Neural crest cell (in vitro differentiated cells): ENCODE results near the gene RGS11. TPM values are rescaled to one million over a fixed set of nuclear protein-coding genes. Genes with fewer than 3 reads are reported as not detected.

Experiments
- DNase-seq: peaks from one replicate; pipeline ENCODE4 v3.0.0; 2021; ENCODE audit warnings: low read depth, mixed read lengths, low spot score
- H3K27ac Mint-ChIP-seq: one replicate; pipeline ENCODE4 v1.8.0; 2021; ENCODE audit warnings: mild to moderate bottlenecking, mixed read lengths; ENCODE audit not compliant: unreplicated experiment
- H3K27me3 Mint-ChIP-seq: 2 replicates; pipeline ENCODE4 v1.8.0; 2021; ENCODE audit warnings: low read depth, mild to moderate bottlenecking, mixed read lengths
- H3K36me3 Mint-ChIP-seq: 2 replicates; pipeline ENCODE4 v1.8.0; 2021; ENCODE audit warnings: low read depth, mild to moderate bottlenecking, mixed read lengths
- H3K4me1 Mint-ChIP-seq: 2 replicates; pipeline ENCODE4 v1.8.0; 2021; ENCODE audit warnings: mixed read lengths
- H3K4me3 Mint-ChIP-seq: one replicate; pipeline ENCODE4 v1.8.0; 2021; ENCODE audit warnings: mild to moderate bottlenecking, mixed read lengths
- H3K9me3 Mint-ChIP-seq: 2 replicates; pipeline ENCODE4 v1.8.0; 2021; ENCODE audit warnings: mixed read lengths
- CTCF ChIP-seq: fragments of 200-600 bp; sonication (generic); conservative IDR thresholded peaks from 2 replicates; pipeline ENCODE4 v1.5.0; 2021; ENCODE audit warnings: antibody characterized with exemption, mild to moderate bottlenecking
- total RNA-seq: library from RNA; stranded (reverse); gene quantifications from 2 replicates; pipeline ENCODE4 v1.2.1, GENCODE V29; 2021

The RGS11 gene
- total RNA-seq, 1 donor from 2014 or later = 2.8 TPM

DNA sequence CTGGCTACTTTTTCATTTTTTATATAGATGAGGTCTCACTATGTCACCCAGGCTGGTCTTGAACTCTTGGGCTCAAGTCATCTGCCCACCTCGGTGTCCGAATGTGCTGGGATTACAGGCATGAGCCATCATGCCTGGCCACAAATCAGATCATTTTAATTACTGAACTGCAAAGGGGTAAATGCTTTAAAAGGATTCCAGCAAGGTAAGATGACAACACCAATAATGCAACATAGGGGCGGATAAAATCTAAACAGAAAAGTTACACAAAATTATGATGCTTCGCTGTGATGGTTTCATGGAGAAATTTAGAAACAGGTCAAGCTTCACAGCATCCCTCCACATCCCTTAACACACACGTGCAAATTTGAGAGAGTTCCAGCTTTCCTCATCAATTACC, 44.5 kb upstream of the RGS11 start:
- H3K27ac Mint-ChIP-seq = no peak overlapping the region

GRCh38 chr16:318628-319027, 42.9 kb upstream of the RGS11 start:
- TF ChIP-seq CTCF = peak; percentile 46
- Mint-ChIP-seq H3K36me3 (no peaks in the 10 kb centered on the region), H3K4me3 (no peak overlapping the region), H3K9me3 (no peaks in the 10 kb centered on the region), H3K27me3 (no peaks in the 10 kb centered on the region), H3K27ac (peak overlapping the region; percentile 86), H3K4me1 (peaks cover 22% of the 10 kb centered on the region)
- peak; percentile 15 for DNase-seq

More for the DNA sequence above, 44.5 kb upstream of the RGS11 start:
- H3K27me3 Mint-ChIP-seq = no peaks in the 10 kb centered on the region
- no peak for DNase-seq
- H3K4me3 Mint-ChIP-seq = no peak overlapping the region
- no peaks in the 10 kb centered on the region for H3K36me3 Mint-ChIP-seq
- no peaks in the 10 kb centered on the region for H3K9me3 Mint-ChIP-seq
- peaks cover 22% of the 10 kb centered on the region for H3K4me1 Mint-ChIP-seq
- TF ChIP-seq CTCF = no peak

- H3K27ac Mint-ChIP-seq = no peak overlapping the region
- no peaks in the 10 kb centered on the region for H3K36me3 Mint-ChIP-seq
- H3K4me3 Mint-ChIP-seq = no peak overlapping the region
- H3K9me3 Mint-ChIP-seq = no peaks in the 10 kb centered on the region
- peaks cover 22% of the 10 kb centered on the region for H3K4me1 Mint-ChIP-seq
- TF ChIP-seq CTCF = no peak
- DNase-seq = no peak
- no peaks in the 10 kb centered on the region for H3K27me3 Mint-ChIP-seq
Measured at GRCh38 chr16:317583-317982, 41.8 kb upstream of the RGS11 start.

GRCh38 chr16:316741-317464, 41.2 kb upstream of the RGS11 start:
- H3K4me1 Mint-ChIP-seq = peaks cover 22% of the 10 kb centered on the region
- no peaks in the 10 kb centered on the region for H3K36me3 Mint-ChIP-seq
- no peak for TF ChIP-seq CTCF
- DNase-seq = no peak
- peak overlapping the region; percentile 6 for H3K27ac Mint-ChIP-seq
- H3K27me3 Mint-ChIP-seq = no peaks in the 10 kb centered on the region
- no peak overlapping the region for H3K4me3 Mint-ChIP-seq
- H3K9me3 Mint-ChIP-seq = no peaks in the 10 kb centered on the region

GRCh38 chr16:314795-315299, 39.1 kb upstream of the RGS11 start:
- Mint-ChIP-seq H3K27me3 (no peaks in the 10 kb centered on the region), H3K9me3 (no peaks in the 10 kb centered on the region), H3K27ac (no peak overlapping the region), H3K36me3 (no peaks in the 10 kb centered on the region), H3K4me3 (no peak overlapping the region), H3K4me1 (peaks cover 22% of the 10 kb centered on the region)
- TF ChIP-seq CTCF = no peak
- no peak for DNase-seq
